ENCODE measurements around the gene EHD4.

EHD4 gene

GRCh38 chr15:41892621-41893421 is 79.5 kb downstream of the EHD4 start:
- DNase-seq (ENCODE audit: extremely low read depth, low read depth) = no peak
- TF ChIP-seq CTCF (IDR thresholded peaks at IDR 0.05; ENCODE audit: low read depth, low read length) = no peak

- DNase-seq (ENCODE audit: extremely low read depth, low read depth) = no peak
- TF ChIP-seq CTCF (IDR thresholded peaks at IDR 0.05; ENCODE audit: low read depth, low read length) = no peak
These were observed 80.4 kb downstream of the EHD4 start for GRCh38 chr15:41891946-41892345.

GRCh38 chr15:41891226-41891625 is 81.1 kb downstream of the EHD4 start:
- TF ChIP-seq CTCF (IDR thresholded peaks at IDR 0.05; ENCODE audit: low read depth, low read length) = no peak
- DNase-seq (ENCODE audit: extremely low read depth, low read depth) = no peak

- no peak for DNase-seq (ENCODE audit: extremely low read depth, low read depth)
- TF ChIP-seq CTCF (IDR thresholded peaks at IDR 0.05; ENCODE audit: low read depth, low read length) = no peak
These were observed 82.2 kb downstream of the EHD4 start for GRCh38 chr15:41890050-41890690.

GRCh38 chr15:41888662-41889253 is 83.6 kb downstream of the EHD4 start:
- DNase-seq (ENCODE audit: extremely low read depth, low read depth) = no peak
- TF ChIP-seq CTCF (IDR thresholded peaks at IDR 0.05; ENCODE audit: low read depth, low read length) = no peak

- DNase-seq (ENCODE audit: extremely low read depth, low read depth) = no peak
- no peak for TF ChIP-seq CTCF (IDR thresholded peaks at IDR 0.05; ENCODE audit: low read depth, low read length)
These were observed 84.5 kb downstream of the EHD4 start for GRCh38 chr15:41887893-41888292.

GRCh38 chr15:41887161-41887560 is 85.2 kb downstream of the EHD4 start:
- no peak for TF ChIP-seq CTCF (IDR thresholded peaks at IDR 0.05; ENCODE audit: low read depth, low read length)
- no peak for DNase-seq (ENCODE audit: extremely low read depth, low read depth)

Measured in AG09319 (cell line).